ENCODE results near the gene PNMA8B. TPM values are rescaled to one million over a fixed set of nuclear protein-coding genes. Genes with fewer than 3 reads are reported as not detected.
A peak's percentile ranks its signal among the peaks of the same experiment; 100 is the strongest.
"Not testable (repeated sequence)": the region's sequence is repeated elsewhere in the genome, so short reads cannot be mapped to it uniquely, and the experiment has no call there.

The PNMA8B gene
- total RNA-seq, 2 experiments from 2014 or later: 0.06 to 0.07 TPM

DNA sequence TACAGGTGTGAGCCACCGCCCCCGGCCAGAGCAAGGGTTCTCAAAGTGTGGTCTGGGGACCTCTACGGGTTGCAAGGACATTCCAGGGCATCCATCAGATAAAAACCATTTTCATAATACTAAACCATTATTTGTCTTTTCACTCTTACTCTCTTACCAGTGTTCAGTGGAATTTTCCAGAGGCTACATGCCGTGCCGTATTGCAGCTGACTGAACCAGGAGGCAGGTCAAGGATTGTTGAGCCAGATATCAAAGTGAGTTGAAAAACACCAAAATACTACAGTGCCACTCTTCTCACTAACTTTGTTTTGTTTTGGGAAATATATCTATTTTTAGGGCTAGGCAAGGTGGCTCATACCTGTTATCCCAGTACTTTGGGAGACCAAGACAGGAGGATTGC is 7.2 kb upstream of the PNMA8B start:
- ChIA-PET POLR2A (no interaction called here), CTCF (no interaction called here)
- Mint-ChIP-seq H3K27ac (no peak overlapping the region), H3K27me3 (peaks cover 30% of the 10 kb centered on the region), H3K36me3 (ENCODE audit: low read depth) (no peaks in the 10 kb centered on the region), H3K4me3 (no peak overlapping the region), H3K9me3 (no peaks in the 10 kb centered on the region), H3K4me1 (peaks cover 2% of the 10 kb centered on the region)
- DNase-seq: no peak

GRCh38 chr19:46499692-46500091 is 4.0 kb upstream of the PNMA8B start:
- ChIA-PET POLR2A (no interaction called here), CTCF (interaction anchor here (0.6 kb wide), 1 partner anchor 458 kb away, joined by 5 read pairs; no protein-coding TSS in a partner anchor)
- Mint-ChIP-seq H3K9me3 (no peaks in the 10 kb centered on the region), H3K27me3 (peaks cover 44% of the 10 kb centered on the region), H3K27ac (no peak overlapping the region), H3K4me1 (peaks cover 3% of the 10 kb centered on the region), H3K4me3 (no peak overlapping the region), H3K36me3 (ENCODE audit: low read depth) (no peaks in the 10 kb centered on the region)
- DNase-seq: no peak

GRCh38 chr19:46497773-46498172 is 2.1 kb upstream of the PNMA8B start:
- Mint-ChIP-seq H3K27ac (no peak overlapping the region), H3K4me3 (no peak overlapping the region), H3K4me1 (peaks cover 14% of the 10 kb centered on the region), H3K9me3 (no peaks in the 10 kb centered on the region), H3K27me3 (peaks cover 53% of the 10 kb centered on the region), H3K36me3 (ENCODE audit: low read depth) (peaks cover 1% of the 10 kb centered on the region)
- ChIA-PET POLR2A (interaction anchor here (0.6 kb wide), 1 partner anchor 413 kb away, joined by 4 read pairs; no protein-coding TSS in a partner anchor), CTCF (no interaction called here)
- no peak for DNase-seq

- Mint-ChIP-seq H3K4me1 (peaks cover 14% of the 10 kb centered on the region), H3K27me3 (peaks cover 60% of the 10 kb centered on the region)
- H3K9me3 Mint-ChIP-seq; CTCF ChIA-PET; DNase-seq; H3K36me3 Mint-ChIP-seq (ENCODE audit: low read depth); H3K27ac Mint-ChIP-seq; POLR2A ChIA-PET; H3K4me3 Mint-ChIP-seq: not testable (repeated sequence)
These were observed 1.2 kb upstream of the PNMA8B start for GRCh38 chr19:46496886-46497285.

- Mint-ChIP-seq H3K4me3 (no peak overlapping the region), H3K27me3 (peaks cover 66% of the 10 kb centered on the region), H3K9me3 (no peaks in the 10 kb centered on the region), H3K27ac (no peak overlapping the region), H3K36me3 (ENCODE audit: low read depth) (peaks cover 1% of the 10 kb centered on the region), H3K4me1 (peaks cover 14% of the 10 kb centered on the region)
- CTCF ChIA-PET: no interaction called here
- POLR2A ChIA-PET: no interaction called here
- no peak for DNase-seq
These were observed 637 bp upstream of the PNMA8B start for GRCh38 chr19:46496304-46496703.

GRCh38 chr19:46494941-46495785 is 504 bp downstream of the PNMA8B start:
- DNase-seq: no peak
- ChIA-PET POLR2A (no interaction called here), CTCF (no interaction called here)
- Mint-ChIP-seq H3K9me3 (no peaks in the 10 kb centered on the region), H3K27me3 (peaks cover 68% of the 10 kb centered on the region), H3K27ac (no peak overlapping the region), H3K4me3 (peak overlapping the region; percentile 60), H3K4me1 (peaks cover 14% of the 10 kb centered on the region), H3K36me3 (ENCODE audit: low read depth) (peaks cover 1% of the 10 kb centered on the region)

DNA sequence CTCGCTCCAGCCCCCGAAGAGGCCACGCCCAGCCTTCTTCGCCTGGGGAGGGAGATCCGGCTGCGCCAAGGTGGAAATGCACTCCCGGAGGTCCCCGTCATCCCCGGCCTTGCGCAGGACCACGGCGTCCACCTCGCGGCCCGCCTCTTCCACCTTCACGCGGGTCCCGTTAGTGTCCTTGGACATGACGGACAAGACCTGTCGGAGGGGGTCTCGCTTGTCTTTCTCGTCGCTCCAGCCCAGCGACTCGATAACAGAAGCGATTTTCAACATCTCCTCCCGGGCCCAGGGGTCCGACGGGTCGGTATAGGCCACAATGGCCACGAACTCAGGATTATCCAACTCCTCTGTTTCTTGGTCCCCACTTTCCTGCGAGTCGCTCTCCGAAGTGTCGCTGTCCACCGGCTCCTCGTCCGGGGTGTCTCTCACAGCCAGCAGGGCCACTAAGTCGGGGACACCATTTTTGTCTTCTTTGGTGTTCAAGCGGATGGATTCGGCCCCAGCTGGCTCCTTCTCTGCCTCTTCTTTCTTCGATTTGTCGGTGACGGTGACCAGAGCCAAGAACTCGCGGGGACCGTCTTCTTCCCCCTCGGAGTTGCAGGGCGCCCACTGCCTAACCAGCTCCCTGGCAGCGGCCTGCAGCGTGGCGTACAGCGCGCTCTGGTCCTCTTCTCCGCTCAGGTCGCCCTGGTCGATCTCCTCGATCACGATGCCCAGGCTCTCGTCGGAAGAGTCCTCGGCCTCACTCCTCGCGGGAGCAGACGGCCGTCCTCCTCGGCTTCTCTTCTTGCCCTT is 1.3 kb downstream of the PNMA8B start:
- Mint-ChIP-seq H3K9me3 (no peaks in the 10 kb centered on the region), H3K27me3 (peaks cover 72% of the 10 kb centered on the region), H3K36me3 (ENCODE audit: low read depth) (peaks cover 1% of the 10 kb centered on the region), H3K4me1 (peaks cover 14% of the 10 kb centered on the region), H3K27ac (peak overlapping the region; percentile 64), H3K4me3 (peak overlapping the region; percentile 60)
- DNase-seq: no peak
- ChIA-PET POLR2A (no interaction called here), CTCF (no interaction called here)

GRCh38 chr19:46493236-46494145 is 2.2 kb downstream of the PNMA8B start:
- no peaks in the 10 kb centered on the region for H3K9me3 Mint-ChIP-seq
- peaks cover 12% of the 10 kb centered on the region for H3K4me1 Mint-ChIP-seq
- DNase-seq: peak; percentile 35
- H3K4me3 Mint-ChIP-seq: peak overlapping the region; percentile 60
- peaks cover 78% of the 10 kb centered on the region for H3K27me3 Mint-ChIP-seq
- ChIA-PET POLR2A (no interaction called here), CTCF (no interaction called here)
- peaks cover 1% of the 10 kb centered on the region for H3K36me3 Mint-ChIP-seq (ENCODE audit: low read depth)
- no peak overlapping the region for H3K27ac Mint-ChIP-seq

GRCh38 chr19:46492841-46493235 is 2.8 kb downstream of the PNMA8B start:
- Mint-ChIP-seq H3K36me3 (ENCODE audit: low read depth) (peaks cover 1% of the 10 kb centered on the region), H3K27ac (no peak overlapping the region), H3K9me3 (no peaks in the 10 kb centered on the region), H3K27me3 (peaks cover 80% of the 10 kb centered on the region), H3K4me3 (no peak overlapping the region), H3K4me1 (peaks cover 14% of the 10 kb centered on the region)
- no peak for DNase-seq
- CTCF ChIA-PET: no interaction called here
- POLR2A ChIA-PET: no interaction called here

DNA sequence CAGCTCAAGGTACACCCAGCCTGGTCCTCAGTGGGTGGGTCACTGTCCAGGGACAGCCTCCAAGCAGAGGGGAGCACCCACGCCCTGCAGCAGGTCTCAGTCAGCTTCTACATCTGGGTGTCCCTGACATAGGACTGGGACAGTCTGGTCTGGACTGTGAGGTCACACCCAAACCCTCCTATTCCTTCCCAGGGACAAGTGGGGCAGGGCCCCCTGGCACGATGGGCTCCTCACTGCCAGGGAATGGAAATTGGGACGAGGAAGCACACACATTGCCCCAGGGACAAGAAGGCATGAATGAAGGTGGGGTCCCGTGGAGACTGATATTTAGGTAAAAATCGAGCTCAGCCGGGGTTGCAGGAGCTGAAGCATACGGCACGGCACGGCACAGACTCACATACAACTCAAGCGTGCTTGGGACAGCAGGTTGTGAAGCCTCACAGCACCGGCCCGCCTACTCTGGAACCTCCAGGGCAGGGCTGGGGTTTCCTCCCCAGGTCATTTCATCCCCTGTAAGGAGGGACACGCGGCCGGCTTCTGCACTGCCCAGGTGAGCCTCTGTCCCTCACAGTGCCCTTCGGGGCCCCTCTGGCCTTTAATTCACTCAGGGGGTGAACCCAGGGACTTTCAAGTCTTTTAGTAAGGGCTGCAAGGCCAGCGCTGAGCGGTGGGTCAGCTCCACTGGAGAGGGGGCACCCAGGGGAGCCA is 3.5 kb downstream of the PNMA8B start:
- Mint-ChIP-seq H3K27ac (no peak overlapping the region), H3K4me3 (no peak overlapping the region), H3K9me3 (no peaks in the 10 kb centered on the region), H3K27me3 (peaks cover 84% of the 10 kb centered on the region), H3K4me1 (peaks cover 14% of the 10 kb centered on the region), H3K36me3 (ENCODE audit: low read depth) (peaks cover 1% of the 10 kb centered on the region)
- CTCF ChIA-PET: interaction anchor here (0.5 kb wide), 1 partner anchor 160 kb away, joined by 3 read pairs; no protein-coding TSS in a partner anchor
- POLR2A ChIA-PET: no interaction called here
- no peak for DNase-seq

GRCh38 chr19:46490774-46491173 is 4.9 kb downstream of the PNMA8B start:
- peaks cover 1% of the 10 kb centered on the region for H3K36me3 Mint-ChIP-seq (ENCODE audit: low read depth)
- DNase-seq: no peak
- ChIA-PET CTCF (interaction anchor here (0.6 to 1.0 kb wide), 2 partner anchors 89 to 1056 kb away, joined by 3 read pairs; no protein-coding TSS in a partner anchor), POLR2A (no interaction called here)
- H3K4me1 Mint-ChIP-seq: peaks cover 14% of the 10 kb centered on the region
- H3K9me3 Mint-ChIP-seq: no peaks in the 10 kb centered on the region
- H3K27ac Mint-ChIP-seq: no peak overlapping the region
- peaks cover 81% of the 10 kb centered on the region for H3K27me3 Mint-ChIP-seq
- no peak overlapping the region for H3K4me3 Mint-ChIP-seq

Measured in activated CD4-positive, alpha-beta T cell treated with anti-CD3 and anti-CD28 coated beads, Interleukin-2, amount 10 ng/mL, durations not matched to agents 7 days and 5 days (primary cell).